NCI-H510A treated with DMSO at 0.1 percent for 48 hours (cell line): ENCODE measurements around the gene UROS.

Source experiments
- DNase-seq: peaks from one replicate; lab custom pipeline; 2025; lab: John Stamatoyannopoulos, UW

UROS gene

DNA sequence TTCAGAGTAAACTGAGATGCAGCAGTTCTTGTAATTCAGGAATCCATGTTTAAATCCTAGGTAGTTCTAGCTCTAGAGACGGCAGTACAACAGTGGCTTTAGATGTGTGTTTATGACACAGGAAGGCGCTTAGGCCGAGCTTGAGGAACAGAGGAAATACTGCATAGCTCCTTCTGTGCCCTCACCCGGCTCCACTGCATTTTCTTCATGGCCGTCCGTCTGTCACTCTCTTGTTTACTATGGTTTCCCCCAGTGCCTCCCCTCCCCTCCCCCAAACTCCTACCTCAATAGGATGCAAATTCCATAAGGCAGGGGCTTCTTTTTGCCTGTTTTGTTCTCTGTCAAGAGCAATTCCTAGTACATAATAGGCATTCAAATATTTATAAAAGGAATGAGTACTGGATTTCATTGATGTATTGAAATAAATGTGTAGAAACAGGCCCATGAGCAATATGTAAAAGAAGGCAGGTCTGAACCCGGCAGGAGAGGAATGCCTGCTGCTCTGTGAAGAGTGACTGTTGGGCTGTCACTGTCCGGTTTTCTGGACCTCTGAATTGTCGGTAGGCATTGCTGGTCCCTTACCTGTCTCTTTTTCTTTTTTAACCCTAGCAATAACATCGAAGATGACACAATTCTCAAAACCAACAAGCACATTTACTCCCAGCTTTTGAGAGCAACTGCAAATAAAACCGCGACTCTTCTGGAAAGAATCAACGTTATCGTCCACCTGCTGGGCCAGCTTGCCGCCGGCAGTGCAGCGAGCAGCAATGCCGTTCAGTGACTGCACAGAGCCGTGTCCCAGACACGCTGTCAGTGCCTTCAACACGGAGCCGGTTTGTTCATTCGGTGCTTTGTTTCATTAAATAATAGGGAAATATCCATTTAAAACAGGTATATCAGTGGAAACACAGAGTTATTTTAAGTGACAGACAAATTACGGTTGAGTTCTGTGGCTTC, 60.1 kb downstream of the UROS start:
- DNase-seq = no peak

DNA sequence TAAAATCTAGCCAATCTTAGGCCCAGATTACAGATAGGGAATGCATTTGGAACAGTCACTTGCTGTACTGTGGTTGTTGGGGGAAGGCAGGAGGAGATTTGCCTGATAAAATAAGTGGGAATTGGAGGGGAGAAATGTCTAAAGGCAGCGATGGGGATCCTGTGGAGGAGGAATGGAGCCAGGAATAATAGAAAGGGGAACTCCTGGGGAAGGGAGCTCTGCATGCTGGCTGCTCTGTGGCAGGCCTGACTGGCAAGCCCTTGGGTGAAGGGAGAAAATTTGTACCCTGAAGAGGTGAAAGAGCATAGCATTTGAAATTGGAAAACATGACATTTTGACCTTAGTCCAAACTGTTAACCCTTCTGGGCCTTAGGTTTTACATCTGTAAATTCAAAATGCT, 61.1 kb downstream of the UROS start:
- no peak for DNase-seq

DNA sequence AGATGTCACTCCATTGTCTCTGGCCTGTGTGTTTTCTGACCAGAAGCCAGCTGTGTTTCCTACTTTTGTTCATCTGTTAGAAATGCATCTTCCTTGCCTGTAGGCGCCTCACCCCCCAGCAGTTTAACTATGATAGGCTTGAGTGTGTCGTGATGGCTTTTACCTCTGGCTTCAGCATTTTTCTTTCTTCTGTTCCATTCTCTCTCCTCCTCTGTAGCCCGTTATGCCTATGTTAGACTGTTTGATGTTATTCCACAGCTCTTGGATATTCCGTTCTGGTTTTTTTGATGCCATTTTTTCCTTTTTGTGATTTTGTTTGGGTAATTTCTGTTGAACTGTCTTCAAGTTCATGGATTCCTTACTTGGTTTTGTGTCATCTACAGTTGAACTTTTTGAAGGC, 65.3 kb downstream of the UROS start:
- no peak for DNase-seq

DNA sequence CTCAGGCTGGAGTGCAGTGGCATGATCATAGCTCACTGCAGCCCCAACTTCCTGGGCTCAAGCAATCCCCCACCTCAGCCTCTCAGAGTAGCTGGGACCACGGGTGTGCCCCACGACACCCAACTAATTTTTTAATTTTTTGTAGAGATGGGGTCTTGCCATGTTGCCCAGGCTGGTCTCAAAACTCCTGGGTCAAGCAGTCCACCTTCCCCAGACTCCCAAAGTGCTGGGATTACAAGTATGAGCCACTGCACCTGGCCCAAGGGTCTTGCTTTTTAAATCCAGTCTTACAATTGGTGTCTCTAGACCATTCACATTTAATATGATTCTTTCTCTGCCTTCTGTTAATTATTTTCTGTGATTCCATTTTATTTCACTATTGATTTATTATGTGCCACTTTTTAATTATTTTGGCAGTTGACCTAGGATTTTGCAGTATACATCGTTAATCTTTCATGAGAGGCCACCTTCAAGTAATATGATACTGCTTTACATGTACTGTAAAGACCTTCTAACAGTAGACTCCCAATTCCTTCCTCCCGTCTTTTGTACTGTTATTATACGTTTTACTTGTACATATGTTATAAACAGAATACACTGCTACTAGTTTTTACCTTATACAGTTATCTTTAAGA, 66.1 kb downstream of the UROS start:
- DNase-seq = no peak

DNA sequence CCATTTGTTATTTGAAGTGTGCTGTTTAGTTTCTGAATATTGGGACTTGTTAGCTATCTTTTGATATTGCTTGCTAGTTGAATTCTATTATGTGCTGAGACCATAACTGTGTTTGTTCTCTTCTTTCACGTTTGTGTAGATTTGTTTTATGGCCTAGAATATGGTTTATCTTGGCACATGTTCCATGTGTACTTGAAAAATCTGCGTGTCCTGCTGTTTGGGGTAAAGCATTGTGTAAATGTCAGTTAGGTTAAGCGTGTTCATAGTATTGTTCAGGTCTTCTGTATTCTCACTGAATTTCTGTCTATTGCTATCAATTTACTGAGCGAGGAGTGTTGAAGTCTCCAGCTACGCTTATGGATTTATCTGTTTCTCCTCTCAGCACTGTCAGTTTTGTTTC, 66.9 kb downstream of the UROS start:
- DNase-seq = peak; percentile 7

DNA sequence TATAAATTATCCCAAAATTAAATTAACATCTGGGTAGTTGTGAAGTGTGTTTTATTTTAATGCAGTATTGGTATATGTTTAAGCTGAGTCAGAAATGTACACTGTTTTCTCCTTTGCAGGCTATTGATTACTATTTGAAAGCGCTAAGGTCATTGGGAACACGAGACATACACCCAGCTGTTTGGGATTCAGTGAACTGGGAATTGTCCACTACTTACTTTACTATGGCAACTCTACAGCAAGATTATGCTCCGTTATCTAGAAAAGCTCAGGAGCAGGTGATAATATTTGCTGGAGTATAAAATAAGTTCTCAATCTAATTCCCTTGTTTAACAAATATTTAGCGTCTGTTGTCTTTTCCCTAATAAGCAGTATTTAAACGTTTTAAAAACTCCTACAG, 75.6 kb downstream of the UROS start:
- no peak for DNase-seq

DNA sequence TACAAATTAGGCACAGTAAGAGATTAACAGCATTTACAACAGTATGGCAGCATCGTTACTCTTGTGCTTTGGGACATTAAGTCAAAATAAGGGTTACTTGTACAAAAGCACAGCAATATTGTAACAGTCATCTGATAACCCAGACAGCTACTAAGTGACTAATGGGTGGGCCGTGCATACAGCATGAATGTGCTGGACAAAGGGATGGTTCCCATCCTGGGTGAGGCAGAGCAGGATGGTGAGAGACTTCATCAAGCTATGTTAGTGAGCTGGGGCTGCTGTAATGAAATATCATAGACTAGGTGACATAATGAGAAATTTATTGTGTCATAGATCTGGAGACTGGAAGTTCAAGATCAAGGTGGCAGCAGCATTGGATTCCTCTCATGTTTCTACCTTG, 78.1 kb downstream of the UROS start:
- no peak for DNase-seq

DNA sequence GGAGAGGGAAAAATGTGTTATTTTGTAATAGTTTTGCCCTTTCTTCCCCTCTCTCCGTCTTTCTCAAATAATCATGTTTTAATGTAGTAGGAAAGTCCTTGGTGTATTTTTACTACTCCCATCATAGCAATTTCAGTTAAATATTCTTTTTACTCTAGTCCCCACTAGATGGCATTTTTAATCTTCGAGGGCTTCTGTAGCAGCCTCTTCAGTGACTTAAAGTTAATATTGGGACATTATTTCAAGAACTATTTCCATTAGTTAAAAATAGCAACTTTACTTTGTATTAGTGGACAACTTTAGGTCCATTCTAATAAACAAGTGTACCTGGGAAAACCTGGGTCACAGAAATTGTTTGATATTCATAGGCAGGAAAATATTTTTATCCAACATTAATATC, 80.6 kb downstream of the UROS start:
- no peak for DNase-seq

DNA sequence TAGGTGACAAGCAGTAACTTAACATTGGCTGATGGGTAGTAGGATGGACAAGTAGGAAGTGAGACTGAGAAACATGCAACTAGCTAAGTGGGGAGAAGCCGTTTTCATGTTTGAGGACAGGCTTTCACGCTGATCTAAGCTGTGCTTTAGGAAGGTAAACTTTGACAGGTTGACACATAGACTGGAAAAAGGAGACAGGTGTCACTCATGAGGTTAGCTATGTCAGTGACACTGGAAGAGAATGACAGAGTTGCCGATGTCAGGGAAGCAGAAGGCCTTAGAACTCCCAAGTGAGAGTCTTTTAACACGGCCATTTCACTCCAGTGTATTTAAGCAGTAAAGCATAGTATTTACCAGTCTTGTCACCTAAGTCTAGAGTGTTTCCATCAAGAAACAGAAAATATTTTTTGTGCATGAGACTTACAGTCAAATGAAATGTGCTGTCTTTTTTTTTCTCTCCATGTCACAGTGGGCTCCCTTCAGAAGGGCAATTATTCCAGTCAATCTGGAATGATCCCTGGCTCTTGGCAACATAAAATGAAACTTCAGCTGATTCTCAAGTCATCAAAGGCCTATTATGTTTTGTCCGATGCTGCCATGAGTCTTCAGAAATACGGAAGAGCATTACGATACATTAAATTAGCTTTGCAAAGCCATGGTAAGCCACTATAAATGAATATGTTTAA, 82.9 kb downstream of the UROS start:
- DNase-seq = no peak
